Measurements from ENCODE around the gene HCN4.

HCN4 gene

GRCh38 chr15:73293773-73294172, 75.0 kb downstream of the HCN4 start:
- no peak for DNase-seq

DNA sequence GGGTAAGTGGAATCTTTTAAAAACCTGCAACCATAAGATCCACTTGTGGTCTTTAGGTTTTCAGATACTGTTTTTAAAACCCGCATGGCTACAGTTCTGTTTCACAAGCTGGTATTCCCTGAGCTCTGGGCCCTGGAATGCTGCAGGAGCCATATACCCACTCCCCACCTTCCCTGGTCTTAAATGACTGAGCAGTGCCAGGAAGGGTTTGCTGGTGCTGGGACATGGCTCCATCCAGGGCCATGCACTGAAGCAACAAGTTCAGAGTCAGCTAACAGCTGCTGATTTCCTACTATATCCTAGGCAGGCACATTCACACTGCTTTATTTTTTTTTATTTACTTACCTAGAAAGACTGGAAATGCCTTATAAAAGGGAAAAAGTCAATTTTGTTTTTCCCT, 77.3 kb downstream of the HCN4 start:
- DNase-seq = no peak

GRCh38 chr15:73287019-73287418, 81.7 kb downstream of the HCN4 start:
- no peak for DNase-seq

DNA sequence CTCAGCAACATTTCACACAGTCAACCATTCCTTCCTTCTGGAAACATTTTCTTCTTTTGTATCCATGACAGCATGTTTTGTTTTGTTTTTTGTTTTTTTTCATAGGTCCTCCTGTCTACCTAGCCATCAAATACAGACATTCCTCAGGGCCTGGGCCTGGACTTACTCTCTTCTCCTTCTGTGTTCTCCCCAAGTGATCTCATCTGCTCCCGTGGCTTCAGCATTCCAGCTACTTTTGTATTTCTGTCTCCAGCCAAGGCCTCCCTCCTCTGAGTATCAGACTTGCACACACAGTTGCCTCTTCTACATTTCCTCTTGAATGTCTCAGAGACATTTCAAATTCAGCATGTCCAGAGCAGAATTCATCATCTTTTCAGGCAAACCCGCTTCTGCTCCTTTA, 82.4 kb downstream of the HCN4 start:
- DNase-seq = no peak

DNA sequence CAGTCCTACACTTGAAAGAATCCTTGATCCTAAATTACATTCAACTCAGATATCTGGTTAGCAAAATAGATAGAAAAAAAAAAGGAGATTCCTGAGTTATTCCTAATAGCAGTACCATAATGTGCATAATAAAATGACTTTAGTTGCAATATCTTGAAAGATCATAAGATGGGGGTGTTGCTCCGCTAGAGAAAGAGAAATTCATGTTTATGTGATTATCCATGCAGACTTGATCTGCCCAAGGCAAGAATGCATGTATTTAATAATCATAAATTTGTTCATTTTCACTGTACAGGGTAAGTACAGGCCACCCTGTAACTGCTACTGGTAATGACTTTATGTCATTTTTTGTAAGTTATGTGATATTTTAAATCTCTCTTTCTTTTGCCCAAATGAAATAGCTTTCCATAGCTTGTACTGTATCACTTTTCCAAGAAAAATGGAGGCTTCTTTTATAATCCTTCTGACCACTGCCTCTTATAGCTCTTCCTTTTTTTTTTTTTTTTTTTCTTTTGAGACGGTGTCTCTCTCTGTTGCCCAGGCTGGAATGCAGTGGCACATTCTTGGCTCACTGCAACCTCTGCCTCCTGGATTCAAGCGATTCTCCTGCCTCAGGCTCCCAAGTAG, 84.6 kb downstream of the HCN4 start:
- DNase-seq = no peak

GRCh38 chr15:73283366-73283962, 85.3 kb downstream of the HCN4 start:
- DNase-seq = no peak

DNA sequence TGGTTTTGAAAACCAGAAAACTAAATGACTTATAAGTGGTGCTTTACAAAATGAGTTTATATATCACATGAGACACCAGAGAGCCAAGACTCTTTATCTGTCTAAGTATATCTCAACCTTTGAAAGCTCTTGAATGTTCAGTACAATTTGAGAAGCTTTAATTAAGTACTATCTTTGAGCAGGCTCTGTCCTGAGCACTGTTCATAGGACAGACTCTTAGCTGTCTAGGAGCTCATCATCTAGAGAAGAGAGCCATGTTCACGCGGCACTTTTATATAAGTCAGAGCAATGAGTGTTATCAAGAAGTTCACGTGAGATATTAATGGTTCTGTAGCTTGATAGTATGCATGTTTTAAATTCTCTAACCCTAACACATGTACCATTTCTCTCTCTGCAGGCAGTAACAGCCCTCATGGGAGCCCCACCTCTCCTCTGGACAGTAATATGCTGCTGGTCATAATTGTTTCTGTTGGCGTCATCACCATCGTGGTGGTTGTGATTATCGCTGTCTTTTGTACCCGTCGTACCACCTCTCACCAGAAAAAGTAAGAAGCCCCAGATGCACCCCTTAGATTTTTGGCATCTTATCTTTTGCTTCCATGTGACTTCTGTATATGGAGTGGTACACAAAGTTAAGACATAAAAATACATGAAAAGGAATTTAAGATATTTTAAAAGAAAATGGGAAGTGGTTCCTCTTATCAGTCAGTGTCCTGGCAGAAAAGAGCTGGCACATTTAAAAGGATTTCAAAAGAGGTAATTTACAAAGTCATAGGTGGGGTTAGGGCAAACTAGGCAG, 86.0 kb downstream of the HCN4 start:
- DNase-seq = no peak

DNA sequence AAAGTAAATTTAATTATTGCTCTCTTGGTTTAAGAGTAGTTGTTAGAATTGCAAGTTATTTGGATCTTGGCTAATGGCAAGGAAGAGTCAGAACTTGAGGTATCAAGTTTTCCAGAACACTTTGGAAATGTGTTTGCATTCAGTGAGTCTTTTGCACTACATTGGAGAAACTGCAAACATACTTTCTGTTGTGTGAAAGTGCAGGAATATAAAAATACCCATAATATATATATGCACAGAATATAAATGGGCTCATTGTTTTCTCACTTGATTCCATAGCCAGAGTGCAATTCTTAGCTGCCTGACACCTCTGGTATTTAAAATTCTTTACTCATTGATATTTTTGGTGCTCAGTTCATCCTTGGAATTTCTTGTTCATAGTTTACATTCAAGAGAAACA, 92.9 kb downstream of the HCN4 start:
- no peak for DNase-seq

GRCh38 chr15:73273181-73274002, 95.4 kb downstream of the HCN4 start:
- DNase-seq = no peak

GRCh38 chr15:73270366-73271097, 98.2 kb downstream of the HCN4 start:
- no peak for DNase-seq
